NCI-H2196 treated with DMSO at 0.1 percent for 48 hours (cell line): ENCODE results near the gene L2HGDH.
"Not testable (repeated sequence)": the region's sequence is repeated elsewhere in the genome, so short reads cannot be mapped to it uniquely, and the experiment has no call there.

Experiments
- DNase-seq: peaks from one replicate; lab custom pipeline; 2025; ENCODE audit not compliant: unreplicated experiment; lab: John Stamatoyannopoulos, UW

The L2HGDH gene

DNA sequence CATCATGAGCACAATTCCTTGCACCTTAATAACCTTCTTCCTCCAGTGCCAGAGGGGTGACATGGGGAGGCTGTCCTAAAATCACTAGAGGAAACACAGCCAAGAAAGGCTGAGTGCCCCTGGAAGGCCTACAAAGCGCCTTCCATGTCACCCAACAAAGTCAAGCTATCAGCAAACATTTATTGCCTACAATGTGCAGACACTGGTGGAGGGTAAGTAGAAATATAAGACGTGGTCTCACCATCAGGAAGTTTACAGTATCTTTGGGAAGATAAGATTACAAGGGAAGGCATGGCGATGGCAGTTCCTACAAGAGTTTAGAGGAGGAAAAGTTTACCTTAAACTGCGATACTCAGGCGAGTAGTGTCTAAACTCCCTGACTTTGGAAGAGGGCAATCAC, 28.0 kb upstream of the L2HGDH start:
- DNase-seq: no peak

DNA sequence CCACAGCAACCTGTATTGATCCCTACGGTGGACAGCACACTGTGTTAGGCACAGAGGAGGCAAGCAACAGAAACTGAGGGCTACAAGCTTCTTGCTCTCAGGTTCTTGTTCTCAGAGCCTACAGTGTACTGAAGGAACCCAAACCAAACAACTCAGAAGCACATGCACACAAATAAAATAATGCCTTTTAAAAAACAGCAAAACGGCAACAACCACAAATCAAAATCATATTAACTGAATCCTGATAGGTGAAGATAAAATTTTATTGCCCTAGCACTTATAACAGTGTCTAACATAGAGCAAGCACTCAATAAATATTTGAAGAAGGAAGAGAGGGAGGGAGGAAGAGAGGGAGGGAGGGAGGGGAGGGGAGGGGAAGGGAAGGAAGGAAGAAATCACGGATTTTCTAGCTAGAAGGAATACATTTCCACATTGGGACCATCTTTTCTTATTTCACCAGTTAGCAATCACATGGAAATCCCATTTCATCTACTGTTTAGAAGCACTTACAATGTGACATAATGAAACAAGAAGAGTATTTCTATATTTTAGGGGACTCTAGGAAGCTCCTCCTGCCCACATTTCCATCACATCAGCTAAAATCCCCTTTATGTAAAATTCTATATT, 27.3 kb upstream of the L2HGDH start:
- no peak for DNase-seq

DNA sequence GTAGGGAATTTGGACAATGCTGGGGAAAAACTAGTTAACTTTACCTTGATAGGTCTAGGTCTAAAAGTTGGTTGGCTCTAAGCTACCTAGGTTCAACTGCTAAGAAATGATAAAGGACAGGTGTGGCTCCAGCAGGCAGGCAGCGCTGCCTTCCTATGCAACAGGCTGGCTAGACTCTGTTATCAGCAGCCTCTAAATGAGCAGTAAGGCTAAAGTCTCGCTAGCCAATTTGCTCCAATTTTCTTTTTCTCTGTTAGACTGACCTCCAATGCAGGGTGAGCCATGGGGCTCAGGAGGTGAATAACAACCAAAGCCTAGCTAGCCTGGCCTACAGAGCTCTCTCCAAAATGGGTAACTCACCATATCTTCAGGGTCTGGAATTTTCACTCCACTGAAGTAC, 26.6 kb upstream of the L2HGDH start:
- DNase-seq: no peak

DNA sequence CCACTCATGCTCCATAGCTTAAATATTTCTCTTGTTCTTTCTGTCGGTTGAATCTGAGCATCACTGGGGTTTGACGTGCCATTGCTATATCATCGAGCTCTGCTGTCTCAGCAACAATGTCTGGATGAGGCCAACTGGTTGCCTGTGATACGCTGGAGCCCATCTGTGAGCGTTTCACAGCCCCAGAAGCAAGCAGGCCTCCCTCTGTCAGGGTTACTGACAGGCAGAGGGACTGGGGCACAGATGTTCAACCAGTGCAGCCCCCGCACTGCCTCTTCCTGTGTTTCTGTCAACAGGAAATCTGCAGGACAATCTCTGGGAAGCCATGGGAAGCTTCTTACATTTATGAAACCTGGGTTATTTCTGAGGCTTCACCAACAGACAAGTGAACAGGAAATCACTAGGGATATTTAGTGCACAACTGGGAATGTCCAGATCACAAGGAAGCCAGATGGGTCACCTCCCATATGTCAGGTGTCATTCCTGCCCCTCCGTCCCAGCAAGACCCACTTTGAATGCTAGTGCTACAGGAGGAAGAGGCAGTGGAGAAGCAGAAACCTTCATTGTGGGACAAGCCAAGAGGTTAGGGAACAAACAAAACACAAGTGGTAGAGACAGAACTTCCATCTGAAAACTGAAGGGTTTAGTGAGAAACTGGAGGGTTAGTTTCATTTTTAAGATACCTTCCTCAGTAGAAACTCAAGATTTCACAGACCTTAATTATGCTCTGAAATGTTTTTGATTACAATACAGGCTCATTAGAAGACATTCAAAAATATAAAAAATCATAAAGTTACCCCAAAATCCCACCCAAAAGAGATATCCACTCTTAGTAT, 24.2 kb upstream of the L2HGDH start:
- DNase-seq: no peak

DNA sequence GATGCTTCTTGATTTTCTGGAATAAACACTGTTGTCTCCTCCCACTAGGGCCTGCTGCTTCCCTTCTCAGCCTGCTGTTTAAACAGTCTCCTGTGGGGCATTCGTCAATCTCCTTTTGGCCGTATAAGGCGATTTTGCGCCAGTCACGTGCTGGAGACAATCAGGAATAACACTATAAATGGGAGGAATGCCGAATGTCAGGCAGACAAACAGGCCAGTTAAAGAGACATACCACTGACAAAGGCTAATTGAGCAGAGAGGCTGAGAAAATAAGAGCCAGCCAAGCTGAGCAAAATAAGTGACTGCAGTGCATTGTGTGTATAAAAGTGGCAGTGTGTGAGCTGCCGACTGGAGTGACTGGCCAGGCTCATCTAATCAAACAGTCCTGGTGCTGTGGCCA, 23.4 kb upstream of the L2HGDH start:
- DNase-seq: peak; percentile 73

DNA sequence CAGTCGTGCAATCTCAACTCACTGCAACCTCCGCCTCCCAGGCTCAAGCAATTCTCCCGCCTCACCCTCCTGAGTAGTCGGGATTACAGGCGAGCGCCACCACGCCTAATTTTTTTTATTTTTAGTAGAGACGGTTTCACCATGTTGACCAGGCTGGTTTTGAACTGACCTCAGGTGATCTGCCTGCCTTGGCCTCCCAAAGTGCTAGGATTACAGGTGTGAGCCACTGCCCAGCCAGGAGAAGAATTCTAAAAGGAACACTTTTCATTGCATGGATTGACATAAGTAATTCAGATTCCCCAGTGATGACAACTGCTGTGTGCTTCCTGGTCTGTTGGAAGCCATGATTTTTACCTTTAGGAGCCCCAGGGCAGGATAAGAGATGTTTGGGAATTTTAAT, 22.2 kb upstream of the L2HGDH start:
- no peak for DNase-seq

DNA sequence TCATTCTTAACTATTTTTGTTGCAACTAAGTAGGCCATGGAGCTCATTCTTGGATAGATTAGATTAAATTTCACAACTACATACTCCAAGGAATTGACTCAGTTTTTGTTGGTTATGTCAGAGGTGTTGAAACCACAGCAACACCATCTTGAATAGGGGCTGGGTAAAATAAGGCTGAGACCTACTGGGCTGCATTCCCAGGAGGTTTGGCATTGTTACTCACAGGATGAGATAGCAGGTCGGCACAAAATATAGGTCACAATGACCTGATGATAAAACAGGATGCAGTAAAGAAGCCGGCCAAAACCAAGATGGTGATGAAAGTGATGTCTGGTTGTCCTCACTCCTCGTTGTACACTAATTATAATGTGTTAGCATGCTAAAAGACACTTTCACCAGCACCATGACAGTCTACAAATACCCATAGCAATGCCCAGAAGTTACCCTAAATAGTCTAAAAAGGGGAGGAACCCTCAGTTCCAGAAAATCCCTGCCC, 21.0 kb upstream of the L2HGDH start:
- DNase-seq: no peak

DNA sequence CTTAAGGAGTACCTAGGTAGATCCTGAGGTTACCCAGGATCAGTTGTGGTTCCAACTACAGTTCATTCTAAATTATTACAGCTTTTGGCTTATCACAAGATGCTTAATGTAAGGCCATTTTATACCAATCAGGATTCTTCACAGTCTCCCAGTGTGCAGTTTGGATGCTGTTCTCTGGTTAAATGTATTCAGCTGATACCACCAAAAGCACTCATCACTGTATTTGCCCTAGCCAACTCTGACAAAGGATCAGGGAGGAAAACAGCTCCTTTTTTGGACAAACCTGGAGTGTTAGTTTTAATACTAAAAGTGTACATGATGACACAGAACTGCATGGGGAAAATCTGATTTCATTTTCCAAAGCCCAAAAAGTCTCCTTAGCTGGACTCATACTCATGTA, 19.6 kb upstream of the L2HGDH start:
- no peak for DNase-seq

DNA sequence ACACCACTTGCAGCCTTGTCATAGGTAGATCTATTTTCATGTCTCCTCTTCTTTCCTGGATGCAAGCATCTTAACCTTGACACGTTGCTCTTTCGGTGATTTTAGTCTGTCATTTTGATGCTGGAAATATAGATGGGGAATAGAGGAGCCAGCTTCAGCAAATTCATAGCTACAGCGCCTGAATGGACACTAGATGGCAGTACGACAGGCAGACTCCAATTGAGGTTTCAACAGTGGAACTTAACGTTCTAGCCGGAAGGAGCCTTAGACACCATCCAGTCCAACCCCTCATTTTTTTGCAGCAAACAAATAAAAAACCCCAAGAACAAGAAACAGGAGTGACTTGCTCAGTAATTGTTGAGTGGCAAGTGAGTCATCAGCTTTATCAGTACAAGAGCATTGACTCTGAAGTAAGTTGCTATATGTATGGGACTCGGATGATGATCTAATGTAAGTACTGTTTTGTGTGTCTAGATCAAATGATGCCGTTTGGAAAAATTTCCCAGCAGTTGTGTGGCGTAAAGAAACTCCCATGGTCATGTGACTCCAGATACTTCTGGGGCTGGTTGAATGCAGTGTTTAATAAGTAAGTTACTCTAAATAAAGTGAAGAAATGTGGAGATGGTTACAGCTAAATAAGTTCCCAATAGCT, 9.1 kb upstream of the L2HGDH start:
- DNase-seq: peak; percentile 74

DNA sequence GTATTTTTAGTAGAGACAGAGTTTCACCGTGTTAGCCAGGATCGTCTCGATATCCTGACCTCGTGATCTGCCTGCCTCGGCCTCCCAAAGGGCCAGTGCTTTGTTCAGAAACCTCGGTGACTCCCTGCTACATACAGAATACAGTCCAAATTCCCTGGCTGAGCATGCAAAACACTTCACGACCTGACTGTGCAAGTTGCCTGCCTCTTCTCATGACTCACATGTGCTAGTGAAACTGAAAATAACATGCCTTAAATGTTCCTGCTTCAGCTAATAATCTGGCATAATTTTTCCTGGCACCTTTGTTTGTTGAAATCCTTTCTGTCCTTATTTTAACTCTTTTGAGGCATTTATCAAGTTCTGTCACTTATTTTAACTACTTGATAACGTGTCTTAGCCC, 8.3 kb upstream of the L2HGDH start:
- no peak for DNase-seq

DNA sequence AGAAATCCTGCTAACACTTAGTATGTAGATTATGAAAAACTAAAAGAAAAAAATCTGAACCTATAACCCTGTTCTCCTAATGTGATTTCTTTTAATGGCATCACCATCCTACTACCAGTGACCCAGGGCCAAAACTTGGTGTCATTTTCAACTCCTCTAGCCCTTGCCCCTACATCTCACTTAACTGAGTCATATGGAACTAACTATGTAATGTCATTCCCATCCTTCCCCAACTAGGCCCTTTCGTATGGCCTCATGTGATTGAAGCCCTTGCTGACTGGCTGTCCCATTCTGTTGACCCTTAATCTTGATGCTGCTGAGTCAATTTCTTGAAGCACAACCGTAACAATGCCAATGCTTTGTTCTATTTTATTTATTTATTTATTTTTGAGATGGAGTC, 7.7 kb upstream of the L2HGDH start:
- DNase-seq: no peak

DNA sequence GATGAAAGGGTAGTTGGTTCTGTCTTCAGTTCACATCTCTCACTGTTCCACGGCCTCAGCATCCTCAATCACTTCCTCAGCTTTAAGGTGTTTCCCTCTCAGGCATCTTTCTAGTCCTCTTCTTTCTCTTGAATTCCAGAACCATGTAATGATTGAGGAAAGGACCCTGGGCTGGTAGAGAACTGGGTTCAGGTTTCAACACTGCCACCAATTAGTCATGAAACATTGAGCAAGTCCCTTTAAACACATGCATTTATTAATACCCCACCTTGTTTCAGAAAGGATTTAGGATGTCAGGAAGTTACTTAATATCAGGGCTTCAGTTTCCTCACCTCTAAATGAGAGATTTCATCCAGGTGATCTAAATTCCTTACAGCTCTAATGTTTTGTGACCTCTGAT, 7.3 kb upstream of the L2HGDH start:
- no peak for DNase-seq

DNA sequence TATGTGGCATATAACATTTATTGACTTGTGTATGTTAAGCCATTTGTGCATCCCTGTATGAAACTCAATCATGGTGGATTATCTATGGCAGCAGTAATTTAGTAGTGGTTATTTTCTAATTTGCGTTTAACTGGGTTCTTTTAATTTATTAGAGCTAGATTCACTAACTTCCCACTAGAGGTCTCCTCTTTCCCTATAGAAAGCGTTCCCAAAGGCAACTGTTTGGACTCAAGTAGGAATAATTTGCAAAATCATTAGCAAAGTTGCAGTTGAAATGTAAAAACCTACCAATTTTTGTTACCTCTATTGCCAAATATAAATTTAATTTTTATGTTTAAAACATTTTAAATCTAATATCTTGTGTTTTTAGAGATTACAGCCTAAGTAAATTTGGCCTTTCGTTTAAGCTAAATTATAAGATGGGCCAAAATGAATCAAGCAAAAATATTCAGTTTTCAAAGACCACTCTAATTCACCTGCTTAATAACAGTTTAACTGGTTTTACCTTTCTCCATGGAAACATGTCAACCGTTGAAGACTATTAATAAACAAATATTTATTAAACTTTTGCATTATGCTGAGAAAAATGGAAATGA, 6.1 kb upstream of the L2HGDH start:
- DNase-seq: no peak

DNA sequence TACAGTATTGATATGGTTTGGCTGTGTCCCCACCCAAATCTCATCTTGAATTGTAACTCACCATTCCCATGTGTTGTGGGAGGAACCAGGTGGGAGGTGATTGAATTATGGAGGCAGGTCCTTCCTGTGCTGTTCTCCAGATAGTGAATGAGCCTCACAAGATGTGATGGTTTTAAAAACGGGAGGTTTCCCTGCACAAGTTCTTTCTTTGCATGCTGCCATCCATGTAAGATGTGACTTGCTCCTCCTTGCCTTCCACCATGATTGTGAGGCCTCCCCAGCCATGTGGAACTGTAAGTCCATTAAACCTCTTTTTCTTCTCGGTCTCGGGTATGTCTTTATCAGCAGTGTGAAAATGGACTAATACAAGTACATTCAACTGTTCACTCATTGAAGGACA, 2.1 kb upstream of the L2HGDH start:
- not testable (repeated sequence) for DNase-seq

DNA sequence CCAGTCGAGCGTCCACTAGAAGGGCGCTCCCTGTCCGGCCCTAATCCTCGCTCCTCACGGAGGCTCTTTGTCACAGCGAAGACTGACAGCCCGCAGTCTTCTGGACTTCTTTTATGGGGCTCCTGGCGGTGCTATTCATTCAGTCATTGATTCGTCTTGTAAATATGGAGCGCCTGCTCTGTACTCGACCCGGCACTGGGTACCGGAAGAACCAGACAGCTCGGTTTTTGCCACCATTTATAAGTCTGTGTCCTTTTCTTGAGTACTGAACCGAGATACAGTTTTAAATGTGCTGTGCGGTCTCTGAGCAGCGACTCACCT, 665 bp upstream of the L2HGDH start:
- no peak for DNase-seq

DNA sequence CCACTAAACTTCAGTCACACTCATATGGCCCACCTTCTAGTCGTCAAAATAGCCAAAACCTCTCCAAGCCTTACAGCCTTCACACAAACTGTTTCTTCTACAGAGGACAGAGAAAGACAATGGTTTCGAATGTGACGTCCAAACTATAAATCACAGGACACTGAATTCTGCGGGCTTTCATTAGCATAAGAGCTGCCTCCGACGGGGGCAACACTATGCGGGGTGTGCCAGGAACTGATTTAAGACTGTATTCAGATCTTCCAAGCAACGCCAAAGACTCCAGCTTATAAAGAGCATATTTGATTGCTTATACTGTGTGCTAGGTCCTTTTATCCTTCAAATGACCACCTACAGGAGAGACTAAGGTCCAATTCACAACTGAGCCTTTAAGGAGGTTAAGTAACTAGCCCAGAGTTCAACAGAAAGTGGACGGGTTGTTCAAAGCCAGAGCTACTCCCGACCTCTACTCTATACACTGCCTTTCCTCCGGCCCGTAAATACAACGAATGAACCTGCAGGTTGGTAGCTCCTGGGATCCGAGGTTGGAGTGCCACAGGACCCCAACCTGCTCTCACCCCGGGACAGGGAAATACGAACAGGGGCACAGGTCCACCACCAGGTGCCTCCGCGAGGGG, 575 bp downstream of the L2HGDH start:
- no peak for DNase-seq

DNA sequence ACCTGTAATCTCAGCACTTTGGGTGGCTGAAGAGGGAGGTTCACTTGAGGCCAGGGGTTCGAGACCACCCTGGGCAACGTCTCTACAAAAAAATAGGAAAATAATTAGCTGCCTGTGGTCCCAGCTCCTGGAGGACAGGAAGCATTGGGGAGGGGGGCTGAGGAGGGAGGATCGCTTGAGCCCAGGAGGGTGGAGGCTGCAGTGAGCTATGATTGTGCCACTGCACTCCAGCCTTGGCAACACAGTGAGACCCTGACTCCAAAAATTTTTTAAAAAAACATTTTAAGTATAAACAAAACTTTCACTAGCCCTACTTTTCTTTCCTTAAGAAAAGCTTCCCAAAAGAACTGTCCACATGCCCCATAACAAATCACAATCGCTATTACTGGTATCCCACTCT, 1.6 kb downstream of the L2HGDH start:
- DNase-seq: no peak

DNA sequence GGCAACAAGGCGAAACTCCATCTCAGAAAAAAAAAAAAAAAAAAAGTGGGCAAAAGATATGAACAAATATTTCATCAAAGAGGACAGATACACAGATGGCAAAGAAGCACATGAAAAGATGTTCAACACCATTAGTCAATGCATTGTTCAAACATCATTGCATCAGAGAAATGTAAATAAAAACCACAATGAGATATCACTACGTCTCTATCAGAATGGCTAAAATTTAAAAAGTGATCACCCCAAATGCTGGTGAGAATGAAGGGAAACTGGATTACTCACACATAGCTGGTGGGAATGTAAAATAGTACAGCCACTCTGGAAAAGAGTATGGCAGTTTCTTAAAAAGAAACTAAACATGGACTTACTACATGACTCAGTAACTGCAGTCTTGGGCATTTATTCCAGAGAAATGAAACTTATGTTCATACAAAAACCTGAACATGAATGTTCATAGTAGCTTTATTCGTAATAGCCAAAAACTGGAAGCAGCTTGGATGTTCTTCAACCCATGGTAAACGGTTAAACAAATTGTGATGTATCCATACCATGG, 3.6 kb downstream of the L2HGDH start:
- DNase-seq: no peak

DNA sequence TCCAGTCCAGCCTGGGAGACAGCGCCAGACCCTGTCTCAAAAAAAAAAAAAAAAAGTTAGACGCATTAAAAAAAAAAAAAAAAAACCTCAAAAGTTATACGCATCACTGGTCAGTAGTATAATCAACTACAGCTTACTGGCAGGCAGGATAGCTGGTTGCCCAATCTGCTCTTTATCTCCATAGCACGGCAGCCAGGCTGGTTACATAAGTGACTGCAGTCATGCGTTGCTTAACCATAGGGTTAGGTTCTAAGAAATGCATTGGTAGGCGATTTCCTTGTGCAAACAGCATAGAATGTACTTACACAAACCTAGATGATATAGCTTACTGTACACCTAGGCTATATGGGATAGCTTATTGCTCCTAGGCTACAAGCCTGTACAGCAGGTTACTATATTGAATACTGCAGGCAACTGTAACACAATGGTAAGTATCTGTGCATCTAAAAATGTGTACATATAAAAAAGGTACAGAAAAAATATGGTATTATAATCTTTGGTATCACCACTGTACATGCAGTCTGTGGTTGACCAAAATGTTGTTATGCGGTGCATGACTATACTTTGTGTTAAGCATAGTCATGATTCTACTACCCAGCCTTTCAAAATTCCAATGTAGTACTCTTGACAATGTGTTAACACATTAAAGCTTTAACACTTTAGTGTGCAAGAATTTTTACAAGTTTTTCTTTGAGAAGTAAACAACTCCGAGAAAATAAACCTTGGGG, 8.1 kb downstream of the L2HGDH start:
- no peak for DNase-seq

DNA sequence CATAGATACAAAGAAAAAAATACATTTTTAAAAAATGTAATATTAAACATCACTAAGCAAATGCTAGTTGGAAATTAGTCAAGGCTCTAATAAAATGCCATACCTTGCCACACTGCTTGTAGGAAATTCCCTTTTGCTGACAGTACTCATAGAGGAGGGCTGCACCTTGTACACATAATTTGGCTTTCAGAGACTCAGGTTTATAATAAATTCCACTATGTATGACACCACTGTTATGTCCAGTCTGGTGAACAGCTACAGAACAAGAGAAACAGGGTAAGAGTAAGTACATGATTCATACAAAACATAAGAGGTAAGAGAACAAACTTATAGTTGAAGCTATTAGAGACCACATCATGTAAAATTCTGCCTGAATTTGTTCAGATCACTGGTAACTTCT, 10.1 kb downstream of the L2HGDH start:
- no peak for DNase-seq
